Endothelial cell of umbilical vein (primary cell): ENCODE measurements around the gene NLE1.

Experiments
- CTCF ChIP-seq, 2 donors: IDR thresholded peaks; 1 replicate in 1 of 2; 2 replicates in 1 of 2; pipeline ENCODE4 v1.5.1; 2011; ENCODE audit warnings: low read length in 2 of 2, mild to moderate bottlenecking in 2 of 2, moderate library complexity in 2 of 2, control low read depth in 1 of 2, inconsistent platforms in 1 of 2, low read depth in 1 of 2; ENCODE audit not compliant: insufficient read depth in 1 of 2; ENCODE audit errors: extremely low read depth in 1 of 2
- EZH2 ChIP-seq: IDR thresholded peaks from 2 replicates; pipeline ENCODE4 v1.6.1; 2012; ENCODE audit warnings: borderline replicate concordance, low read depth, mild to moderate bottlenecking, moderate library complexity, low read length, inconsistent platforms; ENCODE audit not compliant: severe bottlenecking
- MAX ChIP-seq: IDR thresholded peaks from 2 replicates; pipeline ENCODE4 v1.6.1; 2011; ENCODE audit not compliant: insufficient read depth, insufficient read length
- POLR2A ChIP-seq: IDR thresholded peaks from 2 replicates; pipeline ENCODE4 v1.6.1; 2012; ENCODE audit warnings: low read depth, mild to moderate bottlenecking, control low read depth, low read length
- POLR2AphosphoS5 ChIP-seq: IDR thresholded peaks from 2 replicates; pipeline ENCODE4 v1.6.1; 2012; ENCODE audit warnings: low read depth, mild to moderate bottlenecking, control low read depth, low read length, moderate library complexity; ENCODE audit not compliant: insufficient read depth

GRCh38 chr17:35130392-35130791 lies 11.7 kb downstream of the NLE1 start:
- TF ChIP-seq POLR2A (peak; percentile 42), POLR2AphosphoS5 (no peak), CTCF (IDR thresholded peaks at IDR 0.05; ENCODE audit: extremely low read depth in 1 of 2, insufficient read depth in 1 of 2, low read depth in 1 of 2, low read length in 2 of 2) (no peak), MAX (no peak), EZH2 (no peak)
